HepG2 (cell line): ENCODE data around the gene LRP1B. TPM values are rescaled to one million over a fixed set of nuclear protein-coding genes. Genes with fewer than 3 reads are reported as not detected.

Source experiments
- ATAC-seq: fragments of 200-7000 bp; cut with Tn5 transposase; 3 replicates; pipeline ENCODE4 v1.9.1; 2020; ENCODE audit warnings: mild to moderate bottlenecking, moderate library complexity
- BruUV-seq: library from RNA; stranded (reverse); fragments of 400-500 nt; replicated peaks from 2 replicates; lab custom pipeline; 2021; lab: Mats Ljungman, UMichigan
- CTCF ChIA-PET: fragments of 300-600 bp; formaldehyde crosslinking; extraction: SDS; loops from one replicate; lab custom pipeline; 2021; ENCODE audit warnings: low total read pairs, inconsistent platforms, low intra/inter-chr PET ratio; lab: Yijun Ruan, JAX
- POLR2A ChIA-PET: fragments of 350-600 bp; sonication (Branson Sonifier 250); formaldehyde crosslinking; loops from one replicate; lab custom pipeline; 2020; ENCODE audit warnings: antibody characterized with exemption, inconsistent platforms; lab: Yijun Ruan, JAX
- DNase-seq: peaks from one replicate; pipeline ENCODE4 v3.0.0-alpha.2; 2015; ENCODE audit warnings: low spot score
- FAIRE-seq: peaks from 3 replicates; lab custom pipeline; 2011; peaks lifted over from hg19 to GRCh38; lab: Jason Lieb, UNC
- H2AFZ ChIP-seq: one replicate; pipeline ENCODE4 v1.6.1; 2011; ENCODE audit warnings: low read length, inconsistent platforms
- H3K27ac ChIP-seq: fragments of 300-600 bp; 3 replicates; pipeline ENCODE4 v1.8.0; 2011; ENCODE audit warnings: mixed run types, mild to moderate bottlenecking, mixed read lengths, low read length, inconsistent platforms; ENCODE audit not compliant: insufficient read depth; ENCODE audit errors: extremely low read length
- H3K27me3 ChIP-seq, 2 experiments: fragments of 200-600 bp in 1 of 2; 2 replicates in 1 of 2; 3 replicates in 1 of 2; pipeline versions ENCODE4 v1.6.0 to v1.8.0; 2011; ENCODE audit warnings: low read length in 2 of 2, mild to moderate bottlenecking in 2 of 2, moderate library complexity in 2 of 2, inconsistent platforms in 1 of 2; ENCODE audit not compliant: insufficient read depth in 2 of 2, control insufficient read depth in 1 of 2
- H3K36me3 ChIP-seq, 2 experiments: fragments of 200-600 bp in 1 of 2; replicated peaks in 1 of 2; 2 replicates in 1 of 2; 3 replicates in 1 of 2; pipeline versions ENCODE4 v1.5.1 to v1.8.0; 2011; ENCODE audit warnings: low read length in 2 of 2, inconsistent platforms in 1 of 2; ENCODE audit not compliant: insufficient read depth in 2 of 2, control insufficient read depth in 1 of 2
- H3K4me1 ChIP-seq: 2 replicates; pipeline ENCODE4 v1.5.1; 2012; ENCODE audit warnings: low read length, inconsistent platforms; ENCODE audit not compliant: insufficient read depth
- H3K4me2 ChIP-seq: 2 replicates; pipeline ENCODE4 v1.6.0; 2011; ENCODE audit warnings: low read depth, low read length, inconsistent platforms
- H3K4me3 ChIP-seq, 3 experiments: fragments of 200-600 bp in 1 of 3; sonication (generic), shearing (Covaris generic) in 1 of 3; replicated peaks in 1 of 3; 2 replicates each; pipeline ENCODE4 v1.5.1; 2011 to 2016; ENCODE audit warnings: low read length in 3 of 3, inconsistent platforms in 2 of 3, low read depth in 2 of 3, mild to moderate bottlenecking in 2 of 3, control low read depth in 1 of 3, mixed read lengths in 1 of 3; ENCODE audit not compliant: insufficient read depth in 1 of 3
- H3K79me2 ChIP-seq: one replicate; pipeline ENCODE4 v1.6.1; 2011; ENCODE audit warnings: low read length, inconsistent platforms; ENCODE audit not compliant: insufficient read depth
- H3K9ac ChIP-seq: 2 replicates; pipeline ENCODE4 v1.6.0; 2011; ENCODE audit warnings: mild to moderate bottlenecking, low read depth, low read length, inconsistent platforms; ENCODE audit not compliant: insufficient read depth
- H3K9me3 ChIP-seq: 2 replicates; pipeline ENCODE4 v1.5.1; 2012; ENCODE audit warnings: mild to moderate bottlenecking, low read length
- H4K20me1 ChIP-seq: 2 replicates; pipeline ENCODE4 v1.6.0; 2011; ENCODE audit warnings: inconsistent platforms, mild to moderate bottlenecking, low read length, moderate library complexity; ENCODE audit not compliant: insufficient read depth
- ARID4A ChIP-seq: sonication (generic); formaldehyde crosslinking; IDR thresholded peaks from 2 replicates; pipeline ENCODE4 v1.5.0; 2020; ENCODE audit warnings: mild to moderate bottlenecking, missing genetic modification reagents, borderline replicate concordance
- KDM6A ChIP-seq: IDR thresholded peaks from 2 replicates; pipeline ENCODE4 v1.6.1; 2016; ENCODE audit warnings: low read depth
- MED1 ChIP-seq: sonication (generic); formaldehyde crosslinking; IDR thresholded peaks from 2 replicates; pipeline ENCODE4 v1.4.0; 2020; ENCODE audit warnings: missing genetic modification reagents
- NR0B2 ChIP-seq: sonication (generic); formaldehyde crosslinking; IDR thresholded peaks from 2 replicates; pipeline ENCODE4 v1.4.0; 2020; ENCODE audit warnings: mild to moderate bottlenecking, missing genetic modification reagents
- U2AF1 ChIP-seq: fragments of 200-400 bp; formaldehyde crosslinking; optimal IDR thresholded peaks from 2 replicates; pipeline ENCODE3; 2017; ENCODE audit warnings: mild to moderate bottlenecking, low read depth, low read length
- ZNF30 ChIP-seq: sonication (generic); formaldehyde crosslinking; IDR thresholded peaks from 2 replicates; pipeline ENCODE4 v1.5.0; 2020; ENCODE audit warnings: mild to moderate bottlenecking, missing genetic modification reagents
- ZNF605 ChIP-seq: sonication (generic); formaldehyde crosslinking; IDR thresholded peaks from 2 replicates; pipeline ENCODE4 v1.8.0; 2022; ENCODE audit warnings: mild to moderate bottlenecking, missing genetic modification reagents
- ZNF672 ChIP-seq: sonication (generic); formaldehyde crosslinking; IDR thresholded peaks from 2 replicates; pipeline ENCODE4 v1.8.1; 2022; ENCODE audit warnings: missing genetic modification reagents
- ZNF850 ChIP-seq: sonication (generic); formaldehyde crosslinking; conservative IDR thresholded peaks from 2 replicates; pipeline ENCODE4 v1.9.0; 2021; ENCODE audit warnings: mild to moderate bottlenecking, missing genetic modification reagents
- WGBS: methylation state at CpG from one replicate; pipeline ENCODE4 v1.1.6; 2017; ENCODE audit warnings: low lambda C conversion rate; 5-methylcytosine and 5-hydroxymethylcytosine counted together
- in situ Hi-C: cut with HindIII; loops from 2 replicates; pipeline ENCODE4 v1.10.0; 2017; ENCODE audit warnings: low pct_unique_long_range_greater_than_20kb; ENCODE audit not compliant: extremely low pct_ligation_motif_present
- intact Hi-C: fragments of 100-400 bp; cut with micrococcal nuclease; formaldehyde crosslinking; loops from one replicate; pipeline ENCODE4 v1.10.0; 2022; ENCODE audit not compliant: unreplicated experiment
- polyA plus RNA-seq, 8 experiments: library from polyadenylated mRNA; depleted of rRNA in 3 of 8; stranded (reverse) in 7 of 8; unstranded in 1 of 8; fragments of >200 nt; fragmentation: Illumina TruSeq in 4 of 8; extraction: Trizol in 4 of 8; gene quantifications; 2 replicates each; pipeline versions ENCODE4 v1.2.1 to v1.2.3, GENCODE V29; 2011 to 2016; ENCODE audit warnings: low read depth in 4 of 8, missing spikeins in 1 of 8, mixed read lengths in 1 of 8; ENCODE audit not compliant: insufficient read depth in 1 of 8
- total RNA-seq, 5 experiments: library from RNA; depleted of rRNA; stranded (reverse); fragments of >200 nt; fragmentation: Illumina TruSeq; extraction: Trizol; gene quantifications; 2 replicates each; pipeline ENCODE4 v1.2.3, GENCODE V29; 2016; ENCODE audit warnings: low read depth in 1 of 5

The LRP1B gene
- total and polyA plus RNA-seq, 2 of the 13 experiments (the other 11 are each of a cell fraction or from before 2014, with no cell fraction given) = 0.04 TPM; not detected in 1

- Histone ChIP-seq H4K20me1 (no peaks in the 10 kb centered on the region), H3K4me1 (no peaks in the 10 kb centered on the region), H3K79me2 (no peaks in the 10 kb centered on the region), H3K4me3 (no peak overlapping the region), H3K27ac (no peak overlapping the region), H3K9me3 (no peaks in the 10 kb centered on the region), H3K27me3 (no peaks in the 10 kb centered on the region), H3K9ac (no peak overlapping the region), H3K4me2 (no peak overlapping the region), H2AFZ (no peak overlapping the region), H3K36me3 (no peaks in the 10 kb centered on the region)
- no TSS peak for BruUV-seq
- 15% methylated on average over 1 of the region's 1 CpG for WGBS
- no peak for TF ChIP-seq MED1 (CRISPR knock-in tag)
- no peak for TF ChIP-seq NR0B2 (CRISPR knock-in tag)
- TF ChIP-seq KDM6A = no peak
- no peak for TF ChIP-seq U2AF1
- TF ChIP-seq ZNF605 (CRISPR knock-in tag) = no peak
- TF ChIP-seq ZNF672 (CRISPR knock-in tag) = no peak
- no peak for TF ChIP-seq ZNF850 (CRISPR knock-in tag)
- TF ChIP-seq ARID4A = no peak
- no peak for TF ChIP-seq ZNF30 (CRISPR knock-in tag)
- no peak for DNase-seq
- POLR2A ChIA-PET = no interaction called here
- no peak for FAIRE-seq
- ATAC-seq = no peak
- CTCF ChIA-PET = no interaction called here
- intact Hi-C loops (no loop called here), in situ Hi-C loops (no loop called here)
Measured at GRCh38 chr2:141186413-141187074, 944.3 kb downstream of the LRP1B start.
